ENCODE results near the gene MIEF2.
A peak's percentile ranks its signal among the peaks of the same experiment; 100 is the strongest.

The MIEF2 gene

DNA sequence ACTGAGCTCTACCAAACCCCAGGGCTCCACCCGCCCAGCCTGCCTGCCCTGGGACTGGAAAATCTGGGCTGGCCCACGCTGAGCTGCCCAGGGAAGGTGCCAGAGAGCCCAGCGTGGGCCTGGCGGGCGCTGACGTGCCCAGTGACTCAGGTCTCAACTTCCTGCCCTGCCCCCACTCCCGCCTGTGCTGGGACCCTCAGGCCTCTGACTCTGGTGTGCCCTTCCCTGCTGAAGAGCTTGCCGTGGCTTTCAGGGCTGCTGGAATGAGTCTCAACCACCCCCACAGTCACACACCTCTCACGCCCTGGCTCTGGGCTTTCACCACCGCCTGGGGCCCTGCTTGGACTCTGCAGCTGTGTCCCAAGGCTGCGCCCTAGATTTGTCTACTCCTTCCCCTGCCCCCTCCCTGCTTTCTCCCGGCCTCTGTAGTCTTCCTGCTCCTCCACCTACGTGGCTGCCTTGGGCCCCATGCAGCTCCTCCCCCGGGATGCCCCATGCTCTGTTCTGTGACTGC lies 24.7 kb upstream of the MIEF2 start:
- peak; percentile 17 for DNase-seq (ENCODE audit: low spot score)

DNA sequence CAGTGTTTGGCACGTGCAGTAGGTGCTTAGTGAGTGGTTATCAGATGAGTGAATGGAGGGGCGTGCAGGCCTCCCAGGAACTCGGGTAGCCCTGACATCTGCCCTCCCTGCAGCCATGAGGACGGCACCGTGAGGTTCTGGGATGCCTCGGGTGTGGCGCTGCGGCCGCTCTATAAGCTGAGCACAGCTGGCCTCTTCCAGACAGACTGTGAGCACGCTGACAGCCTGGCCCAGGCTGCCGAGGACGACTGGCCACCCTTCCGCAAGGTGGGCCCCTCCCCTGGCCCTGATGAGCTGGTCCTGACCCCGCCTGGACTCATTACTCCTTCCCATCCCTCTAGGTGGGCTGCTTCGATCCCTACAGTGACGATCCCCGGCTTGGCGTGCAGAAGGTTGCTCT lies 24.0 kb upstream of the MIEF2 start:
- no peak for DNase-seq (ENCODE audit: low spot score)

DNA sequence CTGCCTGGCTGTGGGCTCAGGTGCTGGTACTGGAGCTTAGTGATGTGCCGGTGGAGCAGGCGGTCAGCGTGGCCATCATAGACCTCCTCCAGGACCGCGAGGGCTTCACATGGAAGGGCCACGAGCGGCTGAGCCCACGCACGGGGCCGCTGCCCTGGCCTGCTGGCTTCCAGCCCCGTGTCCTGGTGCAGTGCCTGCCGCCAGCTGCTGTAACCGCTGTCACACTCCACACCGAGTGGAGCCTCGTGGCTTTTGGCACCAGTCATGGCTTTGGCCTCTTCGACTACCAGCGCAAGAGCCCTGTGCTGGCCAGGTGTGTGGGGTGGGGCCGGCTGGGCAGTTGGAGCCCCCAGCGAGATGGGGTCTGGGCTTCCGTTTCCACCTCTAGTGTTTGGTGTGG lies 23.0 kb upstream of the MIEF2 start:
- no peak for DNase-seq (ENCODE audit: low spot score)

DNA sequence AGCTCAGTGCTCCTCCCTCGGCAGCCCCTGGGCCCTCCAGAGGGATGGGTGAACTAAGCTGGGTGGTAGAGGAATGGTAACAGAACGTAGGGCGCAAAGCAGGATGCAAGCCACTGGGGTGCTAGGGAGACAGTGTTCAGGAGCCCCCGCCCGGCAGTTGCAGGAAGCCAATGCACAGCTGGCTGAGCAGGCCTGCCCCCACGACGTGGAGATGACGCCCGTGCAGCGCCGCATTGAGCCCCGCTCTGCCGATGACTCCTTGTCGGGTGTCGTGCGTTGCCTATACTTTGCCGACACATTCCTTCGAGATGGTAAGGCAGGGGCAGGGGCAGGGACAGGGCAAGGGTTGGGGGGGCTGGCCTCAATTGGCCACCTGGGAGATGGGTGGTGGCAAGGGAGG lies 22.2 kb upstream of the MIEF2 start:
- no peak for DNase-seq (ENCODE audit: low spot score)

DNA sequence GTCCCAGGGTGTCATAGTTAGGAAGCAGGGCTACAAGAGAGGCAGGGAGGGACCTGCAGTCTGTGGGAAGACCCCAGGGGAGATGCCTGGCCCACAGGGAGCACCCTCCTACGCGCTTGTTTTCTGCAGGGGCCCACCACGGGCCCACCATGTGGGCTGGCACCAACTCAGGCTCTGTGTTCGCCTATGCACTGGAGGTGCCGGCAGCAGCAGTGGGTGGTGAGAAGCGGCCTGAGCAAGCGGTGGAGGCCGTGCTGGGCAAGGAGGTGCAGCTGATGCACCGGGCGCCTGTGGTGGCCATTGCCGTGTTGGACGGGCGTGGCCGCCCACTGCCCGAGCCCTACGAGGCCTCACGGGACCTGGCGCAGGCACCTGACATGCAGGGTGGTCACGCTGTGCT lies 20.0 kb upstream of the MIEF2 start:
- DNase-seq (ENCODE audit: low spot score), result no peak

DNA sequence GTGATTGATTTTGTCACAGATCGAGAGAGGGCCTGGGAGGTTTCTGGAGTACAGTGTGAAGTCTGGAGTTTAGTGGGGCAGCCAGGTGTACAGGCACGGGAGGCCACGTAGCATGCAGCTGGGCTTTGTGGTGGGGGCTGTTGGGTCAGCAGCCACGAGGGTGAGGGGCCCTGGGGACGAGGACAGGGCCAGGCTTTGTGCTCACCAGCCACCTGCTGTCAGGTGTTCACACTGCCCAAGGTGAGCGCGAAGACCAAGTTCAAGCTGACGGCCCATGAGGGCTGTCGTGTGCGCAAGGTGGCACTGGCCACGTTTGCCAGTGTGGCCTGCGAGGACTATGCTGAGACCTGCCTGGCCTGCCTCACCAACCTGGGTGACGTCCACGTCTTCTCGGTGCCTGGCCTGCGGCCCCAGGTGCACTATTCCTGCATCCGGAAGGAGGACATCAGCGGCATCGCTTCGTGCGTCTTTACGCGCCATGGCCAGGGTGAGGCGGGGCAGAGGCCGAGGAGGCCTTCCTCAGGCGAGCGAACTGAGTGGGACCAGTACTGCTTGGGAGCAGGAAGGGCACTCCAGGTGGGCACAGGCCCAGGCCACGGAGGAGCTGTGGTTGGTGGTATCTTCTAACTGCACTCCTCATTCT lies 19.1 kb upstream of the MIEF2 start:
- DNase-seq (ENCODE audit: low spot score), result no peak

DNA sequence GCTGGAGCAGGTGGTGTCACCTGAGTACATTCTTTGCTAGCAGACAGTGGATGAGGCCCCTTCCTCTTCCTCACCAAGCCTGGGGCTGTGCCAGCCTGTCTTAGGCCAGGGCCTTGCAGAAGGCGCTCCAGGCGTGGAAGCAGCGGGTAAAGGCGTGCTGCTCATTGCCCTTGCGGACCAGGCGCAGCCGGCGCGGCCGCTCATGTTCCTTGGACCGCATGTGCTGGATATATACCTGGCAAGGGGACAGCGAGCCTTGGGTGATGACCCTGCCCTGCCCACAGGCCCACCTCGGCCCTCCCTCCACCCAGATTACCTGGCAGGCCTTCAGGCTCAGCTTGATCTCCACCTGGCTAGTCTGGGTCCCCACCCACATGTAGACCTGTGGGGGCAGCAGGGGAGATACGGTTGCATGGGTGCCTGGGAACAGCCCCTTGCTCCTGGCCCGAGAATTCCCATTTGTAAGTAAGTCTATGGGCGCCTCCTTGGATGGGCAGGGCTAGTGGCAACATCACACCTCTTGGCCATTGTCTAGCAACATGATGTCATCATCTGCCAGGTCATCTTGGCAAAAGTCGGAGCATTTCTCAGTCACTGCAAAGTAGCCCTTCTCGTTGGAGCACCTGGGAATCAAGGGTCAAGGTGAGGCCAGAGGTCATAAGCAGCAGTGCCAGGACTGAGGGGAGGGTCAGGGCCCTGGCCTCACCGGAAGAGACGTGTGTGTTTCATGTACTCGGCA lies 15.3 kb upstream of the MIEF2 start:
- no peak for DNase-seq (ENCODE audit: low spot score)

DNA sequence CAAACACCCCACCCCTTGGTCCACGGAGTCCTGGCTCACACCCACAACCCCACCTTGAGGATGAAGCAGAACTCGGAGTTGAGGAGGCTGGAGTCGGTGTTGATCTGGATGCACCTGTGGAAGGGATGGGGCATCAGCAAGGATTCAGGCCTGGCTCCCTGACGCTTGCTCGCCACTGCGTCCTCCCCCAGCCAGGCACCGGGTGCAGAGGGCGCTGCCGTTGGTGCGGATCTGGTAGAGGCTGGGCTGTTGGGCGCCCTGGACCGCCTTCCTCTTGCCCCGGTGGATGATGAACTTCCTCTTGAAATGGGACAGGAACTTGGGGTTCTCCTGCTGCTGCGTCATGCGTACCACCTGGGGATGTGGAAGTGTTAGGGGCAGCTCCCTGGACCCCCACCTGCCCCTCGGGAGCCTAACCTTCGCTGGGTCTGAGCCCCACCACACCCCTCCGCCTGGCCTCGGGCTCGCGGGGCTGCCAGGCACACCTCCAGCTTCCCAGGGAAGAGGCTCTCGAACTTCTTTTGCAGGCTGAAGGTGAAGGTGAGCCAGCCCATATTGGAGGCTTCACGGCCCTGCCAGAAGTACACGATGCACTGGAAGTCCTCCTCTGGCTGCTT lies 14.2 kb upstream of the MIEF2 start:
- no peak for DNase-seq (ENCODE audit: low spot score)

DNA sequence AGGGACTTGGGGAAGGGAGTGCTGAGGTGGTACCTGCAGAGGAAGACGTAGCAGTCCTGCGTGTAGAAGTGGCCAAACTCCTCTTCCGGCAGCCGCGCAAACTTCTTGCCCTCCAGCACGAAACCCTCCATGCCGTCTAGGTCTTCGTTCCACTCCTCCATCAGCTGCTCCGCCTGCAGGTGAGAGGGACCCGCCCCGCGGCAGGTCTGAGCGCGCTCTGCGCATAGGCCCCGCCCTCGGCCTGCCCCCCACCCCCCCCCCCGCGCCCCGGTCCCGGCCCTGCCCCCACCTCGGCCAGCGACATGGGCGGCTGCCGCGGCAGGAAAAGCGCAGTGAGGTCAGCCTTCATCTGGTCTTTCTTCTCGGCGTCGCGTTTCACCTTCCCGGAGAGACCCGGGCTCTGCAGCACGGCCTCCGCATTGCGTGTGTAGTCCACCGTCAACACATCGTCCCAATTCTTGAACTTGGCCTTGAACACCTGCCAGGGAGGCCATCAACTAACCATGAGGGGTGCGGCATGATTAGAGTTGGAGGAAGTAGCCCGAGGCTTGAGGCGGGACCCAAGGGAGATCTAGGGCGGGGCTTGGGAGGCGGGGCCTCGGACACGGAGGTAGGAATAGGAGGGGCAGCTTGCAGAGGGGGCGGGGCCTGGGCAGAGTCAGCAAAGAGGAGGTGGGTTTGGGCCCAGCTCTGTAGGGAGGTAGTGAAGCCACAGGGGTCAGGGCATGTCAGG lies 13.4 kb upstream of the MIEF2 start:
- DNase-seq (ENCODE audit: low spot score), result no peak

DNA sequence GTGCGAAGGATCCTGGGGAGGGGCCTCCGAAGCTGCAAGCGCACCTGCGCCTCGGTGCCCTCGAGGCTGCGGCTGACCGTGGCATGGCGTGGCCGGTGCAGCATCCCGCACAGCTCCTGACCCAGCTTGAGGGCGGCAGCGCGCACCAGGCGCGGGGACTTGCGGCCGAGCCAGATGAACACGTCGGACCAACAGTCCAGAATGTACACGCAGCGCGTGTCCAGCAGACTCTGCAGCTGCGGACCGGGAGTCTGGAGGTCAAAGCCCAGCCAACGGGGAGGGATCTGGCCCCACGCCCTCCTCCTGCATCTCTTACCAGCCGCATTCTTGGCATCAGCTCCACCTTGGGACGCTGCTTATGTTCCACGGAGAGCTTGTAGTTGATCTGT lies 12.9 kb upstream of the MIEF2 start:
- DNase-seq (ENCODE audit: low spot score), result no peak

DNA sequence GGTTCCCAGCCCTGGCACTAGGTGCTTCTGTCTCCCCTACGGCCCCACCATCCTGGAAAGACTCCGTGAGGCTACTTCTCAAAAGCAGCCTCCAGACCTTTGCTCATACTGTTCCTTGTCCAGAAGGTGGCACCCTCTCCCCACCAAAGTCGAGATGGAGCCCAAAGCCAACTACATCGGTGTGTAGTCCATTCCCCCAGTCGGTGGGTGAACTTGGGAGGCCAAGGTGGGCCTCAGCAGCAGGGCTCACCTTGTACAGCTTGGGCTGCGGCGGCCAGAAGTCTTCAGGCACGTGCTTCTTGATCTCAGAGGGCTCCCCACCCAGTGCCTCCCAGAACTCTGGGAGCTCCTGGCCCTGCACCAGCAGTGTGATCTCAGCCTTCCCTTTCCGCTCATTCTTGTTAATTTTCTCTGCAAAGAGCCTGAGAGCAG lies 12.1 kb upstream of the MIEF2 start:
- DNase-seq (ENCODE audit: low spot score), result peak; percentile 68

DNA sequence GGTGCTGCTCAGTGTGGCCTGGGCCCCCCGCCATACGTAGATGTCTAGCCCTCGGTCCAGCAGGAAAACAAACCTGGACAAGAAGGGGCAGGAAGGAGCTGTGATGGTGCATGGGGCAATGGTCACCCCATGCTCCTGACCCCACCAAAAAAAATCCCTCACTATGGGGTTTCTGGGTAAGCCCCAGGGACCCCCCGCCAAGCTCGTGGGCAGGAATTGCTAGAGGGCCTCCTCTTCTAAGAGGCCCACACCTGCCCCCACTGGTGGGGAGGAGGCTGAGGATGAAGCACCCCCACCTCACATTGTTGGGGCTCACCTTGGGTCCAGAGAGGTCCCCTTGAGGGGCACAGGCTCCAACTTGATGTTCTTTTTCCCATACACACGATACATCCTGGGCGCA lies 11.7 kb upstream of the MIEF2 start:
- no peak for DNase-seq (ENCODE audit: low spot score)

DNA sequence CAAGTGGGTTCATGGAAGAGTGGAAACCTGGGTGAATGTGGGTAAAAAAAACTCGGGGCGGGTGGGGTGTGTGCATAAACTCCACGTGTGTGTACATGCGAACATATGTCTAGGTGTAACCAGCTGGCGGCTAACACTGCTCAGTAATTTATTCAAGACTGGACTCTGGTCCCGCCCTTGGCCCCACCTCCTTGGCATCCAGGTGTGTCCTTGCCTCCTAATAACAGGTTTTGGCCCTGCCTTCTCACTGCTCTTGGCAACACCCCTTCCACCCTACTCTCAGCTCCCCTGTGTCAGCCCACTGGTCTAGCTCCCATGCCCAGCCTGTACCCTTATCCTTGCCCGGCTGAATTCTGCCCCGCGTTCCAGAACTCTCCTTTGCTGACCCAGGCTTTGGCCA lies 10.2 kb upstream of the MIEF2 start:
- no peak for DNase-seq (ENCODE audit: low spot score)

DNA sequence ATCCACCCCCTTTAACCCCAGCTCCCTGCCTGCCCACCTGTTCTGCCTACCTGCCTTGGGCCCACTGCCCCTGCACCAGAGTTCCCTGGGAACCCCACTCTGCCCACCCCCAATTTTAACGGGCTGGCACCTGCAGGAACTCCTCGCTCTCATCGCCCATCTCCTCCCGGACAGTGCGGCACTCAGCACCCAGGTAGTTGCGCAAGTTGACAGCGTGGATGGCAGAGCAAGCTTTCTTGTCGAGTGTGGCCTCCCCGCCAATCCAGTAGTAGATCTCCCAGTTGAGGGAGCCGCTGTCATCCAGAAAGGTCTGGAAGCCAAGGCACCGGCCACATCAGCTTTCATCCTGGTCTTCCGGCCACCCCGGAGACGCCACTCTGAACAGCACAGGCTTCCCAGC lies 9.8 kb upstream of the MIEF2 start:
- no peak for DNase-seq (ENCODE audit: low spot score)

DNA sequence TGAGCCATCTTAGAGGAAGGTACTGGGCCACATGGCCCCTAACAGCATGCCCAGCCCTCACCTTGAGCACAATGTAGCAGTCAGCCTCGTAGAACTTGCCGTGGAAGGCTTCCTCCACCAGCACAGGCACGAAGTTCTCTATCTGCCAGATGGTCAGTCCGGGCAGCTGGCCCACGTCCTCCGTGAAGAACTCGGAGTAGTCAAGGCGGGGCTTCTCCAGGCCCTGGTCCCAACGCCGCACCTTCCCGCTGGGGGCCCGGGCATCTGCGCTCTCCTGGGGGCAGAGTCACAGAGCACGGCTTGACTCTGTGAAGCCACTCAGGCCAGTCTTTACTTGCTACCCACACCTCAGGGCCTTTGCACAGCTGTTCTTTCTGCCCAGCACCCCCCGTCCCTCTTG lies 9.3 kb upstream of the MIEF2 start:
- no peak for DNase-seq (ENCODE audit: low spot score)

DNA sequence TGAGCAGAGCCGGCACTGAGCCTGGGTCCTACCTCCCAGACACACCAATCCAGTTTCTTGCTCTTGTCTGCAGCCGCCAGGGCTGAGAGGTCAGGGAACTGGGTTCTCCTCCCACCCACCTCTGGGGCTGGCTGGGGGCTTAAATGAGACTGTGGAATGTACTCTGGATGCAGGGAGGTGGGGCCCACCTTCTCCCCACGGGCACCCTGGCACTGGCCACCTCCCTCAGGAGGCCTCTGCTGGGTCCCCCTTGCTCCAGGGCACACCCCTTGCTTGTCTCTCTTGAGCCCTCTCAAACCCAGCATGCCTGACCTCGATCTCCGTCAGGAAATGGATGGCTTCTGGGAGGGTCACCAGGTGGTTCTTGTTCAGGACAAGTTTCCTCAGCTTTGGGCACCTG lies 8.3 kb upstream of the MIEF2 start:
- DNase-seq (ENCODE audit: low spot score), result no peak

DNA sequence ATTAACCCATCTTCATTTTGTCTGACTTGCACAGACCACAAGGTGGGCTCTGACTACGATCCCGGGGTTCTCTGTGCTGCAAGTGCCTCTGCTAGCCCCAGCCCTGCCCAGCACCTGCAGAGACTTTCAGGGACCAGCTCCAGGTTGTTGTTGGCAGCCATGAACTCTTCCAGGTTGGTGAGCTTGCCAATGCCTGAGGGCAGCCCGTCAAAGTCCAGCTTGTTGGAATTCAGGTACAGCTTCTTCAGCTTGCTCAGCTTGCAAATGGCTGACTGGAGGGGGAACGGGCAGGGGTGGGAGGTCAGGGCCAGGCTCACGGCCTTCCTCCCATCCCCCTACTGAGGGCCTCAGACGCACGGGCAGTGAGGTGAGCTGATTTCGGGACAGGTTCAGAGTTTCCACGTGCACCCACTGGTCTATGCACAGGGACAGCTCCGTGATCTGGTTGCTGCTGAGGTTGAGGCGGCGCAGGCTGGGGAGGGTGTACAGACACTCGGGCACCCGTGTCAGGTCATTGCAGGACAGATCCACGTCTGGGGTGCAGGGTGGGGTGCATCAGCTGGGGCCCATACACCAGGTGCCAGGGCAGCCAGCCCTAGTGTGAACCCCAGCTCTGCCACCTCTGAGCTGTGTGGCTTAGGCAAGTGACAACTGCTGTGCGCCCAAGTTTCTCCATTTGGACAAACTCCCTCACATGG lies 7.1 kb upstream of the MIEF2 start:
- no peak for DNase-seq (ENCODE audit: low spot score)

DNA sequence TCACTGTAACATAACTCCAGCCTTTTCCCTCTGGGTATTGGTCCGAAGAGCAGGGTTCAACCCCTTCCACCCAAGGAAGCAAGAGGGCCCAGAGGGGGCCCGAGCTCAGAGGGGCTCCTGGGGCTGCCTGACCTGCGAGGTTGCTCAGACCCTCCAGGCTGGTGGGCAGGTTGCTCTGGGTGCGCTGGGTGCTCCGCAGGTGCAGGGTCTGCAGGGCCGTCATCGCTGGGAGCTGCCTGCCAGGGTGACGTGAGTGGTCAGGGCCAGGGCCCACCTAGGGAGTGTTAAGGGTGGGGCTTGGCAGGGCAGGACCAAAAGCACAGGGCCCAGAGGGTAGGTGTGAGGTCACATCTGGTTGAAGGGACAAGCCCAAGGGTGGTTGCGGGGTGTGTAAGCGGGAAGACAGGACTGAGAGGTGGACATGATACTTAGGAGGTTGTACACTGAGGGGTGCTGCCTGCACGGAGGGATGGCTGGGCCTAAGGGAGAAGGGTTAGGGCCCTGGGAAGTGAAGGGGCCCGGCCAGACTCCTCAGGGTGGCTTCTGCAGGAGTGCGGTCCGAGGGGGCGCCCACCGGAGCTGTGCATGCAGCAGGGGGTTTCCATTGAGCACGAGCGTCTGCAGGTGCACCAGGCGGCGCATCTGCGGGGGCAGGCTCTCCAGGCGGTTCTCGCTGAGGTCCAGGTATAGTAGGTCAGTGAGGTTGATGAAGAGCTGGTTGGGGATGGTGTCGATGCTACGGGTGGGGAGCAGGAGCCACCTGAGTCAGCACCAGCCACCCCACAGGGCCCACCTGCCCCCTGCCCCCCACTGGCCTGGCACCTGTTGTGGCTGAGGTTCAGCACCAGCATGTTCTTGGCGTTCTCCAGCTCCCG lies 6.3 kb upstream of the MIEF2 start:
- no peak for DNase-seq (ENCODE audit: low spot score)

DNA sequence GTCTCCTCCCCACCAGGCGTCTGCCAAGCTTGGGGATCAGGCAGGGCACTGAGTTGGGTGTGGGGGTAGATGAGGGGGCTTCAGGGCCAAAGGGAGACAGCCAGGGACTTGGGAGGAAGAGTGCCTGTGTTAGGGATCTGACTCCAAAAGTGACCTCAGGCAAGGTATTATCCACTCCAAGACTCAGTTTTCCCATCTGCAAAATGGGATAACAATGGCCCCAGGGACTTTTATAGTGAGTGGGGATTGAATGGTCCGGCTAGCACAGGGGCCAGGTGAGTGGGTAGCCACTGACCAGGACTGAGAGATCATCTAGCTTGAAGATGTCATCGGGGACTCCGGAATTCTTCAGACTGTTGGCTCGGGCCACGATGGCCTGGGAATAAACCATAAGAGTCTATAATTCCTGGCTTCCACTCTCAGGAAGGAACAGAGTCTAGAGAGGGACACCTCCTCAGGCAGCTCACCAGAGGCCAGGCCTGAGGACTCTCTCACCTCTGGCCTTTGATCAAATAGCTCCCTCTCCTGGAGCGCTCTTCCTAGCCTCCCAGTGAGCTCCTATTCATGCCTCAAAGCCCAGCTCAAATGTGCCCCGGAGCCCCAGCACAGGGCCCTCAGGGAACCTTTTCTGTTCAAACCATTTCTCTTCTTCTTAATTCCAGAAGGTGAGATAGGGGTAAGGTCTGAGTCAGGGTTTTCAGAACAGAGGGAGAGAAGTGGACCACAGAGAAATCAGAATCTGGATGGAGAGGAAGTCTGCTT lies 5.4 kb upstream of the MIEF2 start:
- no peak for DNase-seq (ENCODE audit: low spot score)

DNA sequence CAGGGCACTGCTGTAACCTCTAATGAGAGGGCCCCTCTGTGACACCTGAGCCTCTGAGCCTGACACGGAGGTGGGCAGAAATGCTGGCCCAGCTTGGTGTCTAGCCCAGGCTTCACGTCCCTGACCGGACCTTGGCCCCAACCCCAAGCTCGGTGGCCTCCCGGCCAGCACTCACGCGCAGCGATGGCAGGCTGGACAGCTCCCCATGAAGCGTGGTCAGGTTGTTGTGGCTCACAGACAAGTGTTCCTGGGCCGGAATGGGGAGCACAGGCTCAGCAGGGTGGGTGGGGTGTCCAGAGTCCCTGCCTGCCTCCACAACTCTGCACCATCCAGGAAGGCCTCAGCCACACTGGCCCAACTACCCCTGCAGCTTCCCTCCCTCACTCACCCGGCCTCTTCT lies 4.1 kb upstream of the MIEF2 start:
- DNase-seq (ENCODE audit: low spot score), result no peak

All from activated CD4-positive, alpha-beta T cell treated with anti-CD3 and anti-CD28 coated beads, Interleukin-2, Interleukin-4, amounts not matched to agents 100 ng/mL and 50 ng/mL, durations not matched to agents 16 hours and 8 hours (primary cell).